ENCODE measurements around the gene NXT1.

GRCh38 chr20:23390091-23390774 lies 39.6 kb downstream of the NXT1 start:
- TF ChIP-seq PATZ1 (CRISPR knock-in tag; IDR thresholded peaks at IDR 0.05; ENCODE audit: borderline replicate concordance) (no peak), CSDC2 (CRISPR knock-in tag; IDR thresholded peaks at IDR 0.05) (no peak), ZFP3 (CRISPR knock-in tag; IDR thresholded peaks at IDR 0.05) (no peak), ZNF8 (CRISPR knock-in tag; IDR thresholded peaks at IDR 0.05) (no peak), CREB5 (CRISPR knock-in tag; IDR thresholded peaks at IDR 0.05; ENCODE audit: low read depth) (no peak), ZFP30 (CRISPR knock-in tag; IDR thresholded peaks at IDR 0.05) (no peak), ISL1 (CRISPR knock-in tag; IDR thresholded peaks at IDR 0.05) (no peak), ZNF565 (CRISPR knock-in tag; conservative IDR thresholded peaks at IDR 0.05; ENCODE audit: low read depth) (no peak)
